ENCODE data around the gene NUDT22.

The NUDT22 gene

GRCh38 chr11:64238999-64239398 is 12.9 kb downstream of the NUDT22 start:
- Histone ChIP-seq H3K4me2 (ENCODE audit: low read length) (peak overlapping the region; percentile 48), H3K4me3 (ENCODE audit: low read length) (no peak overlapping the region), H3K36me3 (replicated peaks; ENCODE audit: low read depth, low read length) (peaks cover 47% of the 10 kb centered on the region), H3K79me2 (ENCODE audit: low read length) (peaks cover 42% of the 10 kb centered on the region), H3K4me1 (ENCODE audit: low read length) (peaks cover 62% of the 10 kb centered on the region), H3K9ac (ENCODE audit: low read length) (peak overlapping the region; percentile 47; the same call in 1 of the 2 replicates), H3K27ac (ENCODE audit: low read length) (peak overlapping the region; percentile 89), H4K20me1 (ENCODE audit: insufficient read depth, low read length) (peaks cover 12% of the 10 kb centered on the region; the same call in 1 of the 2 replicates), H3K27me3 (ENCODE audit: low read depth, low read length) (no peaks in the 10 kb centered on the region), H3K9me3 (ENCODE audit: insufficient read depth, low read length) (no peaks in the 10 kb centered on the region), H2AFZ (ENCODE audit: low read depth, low read length) (no peak overlapping the region)
- no peak for TF ChIP-seq EZH2phosphoT487 (IDR thresholded peaks at IDR 0.05; ENCODE audit: low read depth)
- TF ChIP-seq CTCF (IDR thresholded peaks at IDR 0.05; ENCODE audit: low read depth, low read length), result no peak

- H4K20me1 ChIP-seq (ENCODE audit: insufficient read depth, low read length), result peaks cover 12% of the 10 kb centered on the region; the same call in 1 of the 2 replicates
- no peaks in the 10 kb centered on the region for H3K27me3 ChIP-seq (ENCODE audit: low read depth, low read length)
- H3K4me2 ChIP-seq (ENCODE audit: low read length), result peak overlapping the region; percentile 99
- H2AFZ ChIP-seq (ENCODE audit: low read depth, low read length), result no peak overlapping the region
- H3K4me1 ChIP-seq (ENCODE audit: low read length), result peaks cover 61% of the 10 kb centered on the region
- H3K4me3 ChIP-seq (ENCODE audit: low read length), result peak overlapping the region; percentile 94
- TF ChIP-seq EZH2phosphoT487 (IDR thresholded peaks at IDR 0.05; ENCODE audit: low read depth), result no peak
- no peak for TF ChIP-seq CTCF (IDR thresholded peaks at IDR 0.05; ENCODE audit: low read depth, low read length)
- no peaks in the 10 kb centered on the region for H3K9me3 ChIP-seq (ENCODE audit: insufficient read depth, low read length)
- H3K9ac ChIP-seq (ENCODE audit: low read length), result peak overlapping the region; percentile 94
- H3K27ac ChIP-seq (ENCODE audit: low read length), result peak overlapping the region; percentile 89
- peaks cover 49% of the 10 kb centered on the region for H3K79me2 ChIP-seq (ENCODE audit: low read length)
- H3K36me3 ChIP-seq (replicated peaks; ENCODE audit: low read depth, low read length), result peaks cover 50% of the 10 kb centered on the region
Measured at GRCh38 chr11:64239662-64240434, 13.8 kb downstream of the NUDT22 start.

- Histone ChIP-seq H3K9me3 (ENCODE audit: insufficient read depth, low read length) (no peaks in the 10 kb centered on the region), H3K36me3 (replicated peaks; ENCODE audit: low read depth, low read length) (peaks cover 47% of the 10 kb centered on the region), H3K27ac (ENCODE audit: low read length) (peak within 1 kb of the TSS; percentile 89), H3K79me2 (ENCODE audit: low read length) (peaks cover 50% of the 10 kb centered on the region), H3K4me3 (ENCODE audit: low read length) (peak within 1 kb of the TSS; percentile 94), H3K4me2 (ENCODE audit: low read length) (peak within 1 kb of the TSS; percentile 99), H3K27me3 (ENCODE audit: low read depth, low read length) (no peaks in the 10 kb centered on the region), H2AFZ (ENCODE audit: low read depth, low read length) (0 out of 2 replicates have a peak within 1 kb of the TSS, but pooled peaks have one; percentile 35), H3K4me1 (ENCODE audit: low read length) (peaks cover 61% of the 10 kb centered on the region), H4K20me1 (ENCODE audit: insufficient read depth, low read length) (peaks cover 6% of the 10 kb centered on the region; the same call in 1 of the 2 replicates), H3K9ac (ENCODE audit: low read length) (peak within 1 kb of the TSS; percentile 94)
- TF ChIP-seq EZH2phosphoT487 (IDR thresholded peaks at IDR 0.05; ENCODE audit: low read depth) (no peak), CTCF (IDR thresholded peaks at IDR 0.05; ENCODE audit: low read depth, low read length) (no peak)
Measured at GRCh38 chr11:64240435-64241240, 14.6 kb downstream of the NUDT22 start, which contains the start of gene FKBP2. FKBP2 (plus strand) TSS chr11:64241095; CDS start chr11:64242388, 1,293 bp downstream.

- Histone ChIP-seq H3K36me3 (replicated peaks; ENCODE audit: low read depth, low read length) (peaks cover 42% of the 10 kb centered on the region), H3K4me1 (ENCODE audit: low read length) (peaks cover 56% of the 10 kb centered on the region), H3K9me3 (ENCODE audit: insufficient read depth, low read length) (no peaks in the 10 kb centered on the region)
Measured at GRCh38 chr11:64241241-64241490, 15.1 kb downstream of the NUDT22 start.

More at GRCh38 chr11:64241241-64241490, 15.1 kb downstream of the NUDT22 start:
- TF ChIP-seq CTCF (IDR thresholded peaks at IDR 0.05; ENCODE audit: low read depth, low read length) (no peak), EZH2phosphoT487 (IDR thresholded peaks at IDR 0.05; ENCODE audit: low read depth) (no peak)
- 0 out of 2 replicates have a peak, but pooled peaks cover 3% of the 10 kb centered on the region for H4K20me1 ChIP-seq (ENCODE audit: insufficient read depth, low read length)
- peak overlapping the region; percentile 94 for H3K9ac ChIP-seq (ENCODE audit: low read length)
- peak overlapping the region; percentile 94 for H3K4me3 ChIP-seq (ENCODE audit: low read length)
- H3K4me2 ChIP-seq (ENCODE audit: low read length), result peak overlapping the region; percentile 99
- peaks cover 50% of the 10 kb centered on the region for H3K79me2 ChIP-seq (ENCODE audit: low read length)
- peak overlapping the region; percentile 89 for H3K27ac ChIP-seq (ENCODE audit: low read length)
- H2AFZ ChIP-seq (ENCODE audit: low read depth, low read length), result 0 out of 2 replicates have a peak overlapping the region, but pooled peaks have one; percentile 35
- no peaks in the 10 kb centered on the region for H3K27me3 ChIP-seq (ENCODE audit: low read depth, low read length)

Data from OCI-LY3 (cell line).